ENCODE measurements around the gene FEZF1.
"Not testable (repeated sequence)": the region's sequence is repeated elsewhere in the genome, so short reads cannot be mapped to it uniquely, and the experiment has no call there.

FEZF1 gene

GRCh38 chr7:122307228-122307621, 2.7 kb upstream of the FEZF1 start:
- no peak for DNase-seq (ENCODE audit: low read depth in 2 of 2)

DNA sequence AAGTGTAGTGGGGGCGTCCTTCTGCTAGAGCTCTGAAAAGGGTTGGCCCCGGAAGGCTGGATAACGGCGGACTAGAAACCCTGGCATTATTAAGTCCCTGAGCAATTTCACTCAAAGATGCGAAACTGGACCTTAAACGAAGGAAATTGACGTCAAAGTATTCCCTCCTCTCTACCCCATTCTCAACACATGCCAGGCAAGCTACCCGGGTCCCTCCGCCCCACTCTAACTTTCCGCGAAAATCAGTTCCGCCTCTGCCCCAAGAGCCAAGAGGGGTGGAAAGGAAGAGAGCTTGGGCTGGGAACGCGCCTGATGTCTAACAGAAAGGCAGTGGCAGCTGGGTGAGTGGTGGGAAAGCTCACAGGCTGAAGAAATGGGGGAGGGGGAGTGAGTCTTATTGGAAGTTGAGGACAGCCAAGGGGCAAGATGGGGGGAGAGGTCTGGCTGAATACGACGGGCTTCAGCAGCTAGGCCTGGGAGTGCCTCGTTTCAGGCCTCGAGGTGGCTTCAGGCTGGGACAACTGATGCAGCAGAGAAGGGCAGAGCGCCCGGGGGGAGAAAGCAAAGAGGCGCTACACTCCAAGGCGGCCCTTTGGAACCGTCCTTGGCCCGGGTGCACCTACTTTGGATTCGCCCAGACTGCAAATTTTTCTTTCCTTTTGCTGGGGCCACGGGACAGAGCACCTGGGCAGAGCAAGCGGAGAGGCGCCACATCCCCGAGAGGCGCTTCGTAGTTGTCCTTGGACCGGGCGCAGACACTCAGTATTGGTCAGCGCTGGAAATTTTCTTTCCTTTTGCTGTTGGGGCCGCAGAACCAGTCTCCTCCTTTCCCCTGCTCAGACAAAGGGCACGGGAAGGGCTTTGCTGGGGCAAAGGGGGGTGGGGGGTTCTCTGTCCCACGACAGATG, 2.0 kb upstream of the FEZF1 start:
- no peak for DNase-seq (ENCODE audit: low read depth in 2 of 2)

GRCh38 chr7:122305475-122306319, 1.1 kb upstream of the FEZF1 start:
- DNase-seq (ENCODE audit: low read depth in 2 of 2) = no peak

DNA sequence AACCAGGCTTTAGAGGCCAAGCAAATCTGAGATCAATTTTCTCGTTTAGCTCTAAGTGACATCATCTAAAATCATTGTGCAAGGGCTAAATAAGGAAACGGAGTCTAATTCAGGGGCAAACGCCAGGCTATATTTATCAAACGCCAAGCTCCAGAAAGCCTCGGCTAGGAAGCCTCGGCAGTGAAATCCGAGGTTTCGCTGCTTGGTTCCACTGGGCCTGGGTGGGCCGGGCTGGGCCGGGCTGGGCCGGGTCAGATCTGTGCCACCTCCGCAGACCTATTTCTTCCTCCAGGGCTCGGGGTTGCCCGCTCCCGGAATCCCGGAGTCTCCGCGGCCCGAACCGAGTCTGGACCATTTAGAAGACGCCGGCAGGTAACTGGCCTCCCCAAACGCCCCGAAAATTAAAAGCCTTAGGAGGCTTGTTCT, 459 bp upstream of the FEZF1 start:
- DNase-seq (ENCODE audit: low read depth in 2 of 2) = no peak

GRCh38 chr7:122303531-122304318, 825 bp downstream of the FEZF1 start:
- DNase-seq (ENCODE audit: low read depth in 2 of 2) = no peak

GRCh38 chr7:122302761-122303530, 1.6 kb downstream of the FEZF1 start:
- DNase-seq (ENCODE audit: low read depth in 2 of 2) = no peak

GRCh38 chr7:122301858-122302760, 2.4 kb downstream of the FEZF1 start:
- no peak for DNase-seq (ENCODE audit: low read depth in 2 of 2)

DNA sequence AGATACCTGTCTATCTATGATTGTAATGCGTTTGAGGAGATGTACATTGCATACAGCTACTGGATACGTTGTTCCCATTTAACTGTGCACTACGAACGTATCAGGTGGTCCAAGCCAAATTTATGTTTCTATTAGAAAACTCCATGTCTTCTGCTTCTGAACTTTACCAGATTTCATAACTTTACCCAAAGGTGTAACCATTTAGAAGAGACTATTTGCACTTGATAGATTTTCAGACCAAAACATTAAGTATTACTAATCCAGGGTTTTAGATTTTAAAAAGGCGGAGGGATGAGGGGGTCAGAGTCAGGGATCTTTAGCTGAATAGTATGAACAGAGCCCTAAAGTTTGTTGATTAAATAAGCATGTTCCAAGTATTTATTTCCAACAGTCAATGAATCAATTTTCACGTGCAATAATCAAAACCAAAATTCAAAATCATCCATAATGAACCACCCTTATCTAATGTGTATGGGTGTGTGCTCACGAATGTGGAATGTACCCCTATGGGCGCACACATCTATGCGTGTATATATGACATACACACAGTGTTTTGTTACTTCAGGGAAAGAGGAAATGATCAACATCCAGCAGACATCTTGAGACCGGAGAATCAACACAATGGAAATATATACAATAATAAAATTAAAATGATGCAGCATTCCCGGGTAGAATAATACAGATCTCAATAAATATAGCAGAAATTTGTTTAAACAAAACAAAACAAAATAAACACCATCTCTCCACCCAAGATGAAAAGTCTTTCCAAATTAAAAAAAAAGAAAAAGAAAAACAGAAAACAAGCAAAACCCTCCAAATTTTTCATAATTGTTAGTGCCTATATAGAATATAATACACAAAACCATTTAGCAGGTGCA, 3.4 kb downstream of the FEZF1 start:
- DNase-seq (ENCODE audit: low read depth in 2 of 2) = no peak

DNA sequence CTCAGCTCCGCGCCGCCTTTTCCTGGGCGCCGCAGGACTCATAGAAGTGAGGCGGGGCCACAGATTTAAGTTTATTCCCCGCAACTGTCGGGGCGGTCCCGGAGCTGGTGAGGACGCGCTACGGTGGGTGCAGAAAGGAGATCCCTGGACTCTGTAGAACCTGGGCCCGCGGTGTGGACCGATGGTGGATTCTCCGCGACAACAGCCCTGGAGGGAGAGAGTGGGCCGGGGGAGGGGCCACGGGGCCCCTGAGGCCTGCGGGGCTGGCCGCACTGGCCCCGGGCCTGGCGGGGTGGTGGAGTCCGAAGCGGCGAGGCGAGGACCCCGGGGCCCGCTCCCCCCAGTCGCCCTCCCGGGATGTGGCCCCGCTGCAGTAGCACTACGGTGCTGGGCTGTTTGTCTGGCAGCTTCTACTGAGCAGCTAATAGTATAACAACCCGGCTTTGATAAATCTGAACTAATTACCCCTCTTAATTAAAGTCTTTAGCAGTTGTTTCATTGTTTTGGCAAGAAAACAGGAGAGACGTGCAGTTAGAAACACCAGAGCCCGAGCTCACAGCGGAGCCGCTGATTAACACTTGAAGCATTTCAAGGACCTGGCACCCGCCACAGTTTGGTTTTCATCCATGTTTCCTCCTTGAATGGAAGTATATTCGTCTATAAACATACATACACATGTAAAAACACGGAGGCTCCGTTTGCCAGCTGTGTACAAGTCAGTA, 4.2 kb downstream of the FEZF1 start:
- no peak for DNase-seq (ENCODE audit: low read depth in 2 of 2)

DNA sequence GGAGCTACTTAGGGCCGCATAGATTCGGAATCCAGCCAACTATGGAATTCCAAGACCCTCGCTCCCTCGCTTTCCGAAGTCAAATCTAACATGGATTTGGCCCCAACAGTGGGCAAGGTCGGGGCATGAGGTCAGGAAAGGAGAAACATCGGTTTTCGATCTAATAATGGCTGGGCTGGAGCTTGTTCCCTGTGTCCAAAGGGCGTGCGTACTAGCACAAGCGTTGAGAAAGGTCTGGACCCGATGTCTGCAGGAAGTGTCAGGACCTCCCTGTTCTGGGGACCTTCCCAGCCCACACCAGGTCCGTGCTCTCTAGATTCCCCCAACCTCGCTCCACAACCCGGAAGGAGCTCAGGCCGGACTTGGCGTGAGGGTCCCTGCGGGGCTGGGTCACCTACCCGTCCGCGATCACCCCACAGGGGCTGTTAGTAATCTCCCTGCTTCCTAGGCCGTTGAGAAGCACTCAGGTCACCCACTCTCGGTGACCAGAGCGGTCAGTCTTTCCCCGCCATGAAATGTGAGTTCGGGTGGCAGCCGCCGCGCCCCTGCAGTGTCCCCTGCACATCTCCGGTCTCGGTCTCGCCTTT, 4.8 kb downstream of the FEZF1 start:
- no peak for DNase-seq (ENCODE audit: low read depth in 2 of 2)

DNA sequence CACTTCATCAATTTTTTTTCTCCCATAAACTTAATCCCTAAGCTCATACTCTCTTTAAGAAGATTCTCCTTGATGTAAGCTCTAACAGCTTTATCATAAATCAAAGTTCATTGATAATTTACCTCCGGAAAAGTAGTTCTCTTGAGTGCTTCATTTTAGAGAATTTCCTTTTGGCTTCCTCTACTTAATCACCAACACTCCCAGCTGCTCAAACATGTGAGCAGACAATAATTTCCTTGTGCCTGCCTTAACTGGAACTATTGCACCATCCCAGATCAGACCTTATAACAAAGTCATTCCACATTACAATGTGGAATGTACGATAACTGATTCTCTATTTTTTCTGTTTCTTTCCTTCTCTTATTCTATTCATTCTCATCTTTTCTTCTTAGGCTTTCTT, 5.9 kb downstream of the FEZF1 start:
- no peak for DNase-seq (ENCODE audit: low read depth in 2 of 2)

- no peak for DNase-seq (ENCODE audit: low read depth in 2 of 2)
These were observed 6.4 kb downstream of the FEZF1 start for GRCh38 chr7:122298131-122298530.

DNA sequence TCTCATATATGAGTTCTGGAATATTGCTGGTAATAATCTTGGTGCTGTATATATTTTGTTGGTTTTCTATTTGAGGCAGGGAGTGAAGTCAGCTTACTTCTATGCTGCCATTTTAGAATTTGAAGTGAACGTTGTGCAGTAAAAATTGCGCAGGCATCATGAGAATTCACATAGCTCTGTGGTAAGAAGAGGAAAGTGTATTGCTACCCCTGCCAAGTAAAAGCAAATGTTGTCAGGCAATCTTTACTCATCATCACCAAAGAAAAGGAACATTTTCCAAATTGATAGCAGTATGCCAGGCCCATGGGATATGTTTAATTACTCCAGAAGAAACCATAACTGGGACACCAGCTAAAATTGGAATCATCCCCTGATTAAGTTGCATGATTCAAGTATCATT, 13.4 kb downstream of the FEZF1 start:
- no peak for DNase-seq (ENCODE audit: low read depth in 2 of 2)

DNA sequence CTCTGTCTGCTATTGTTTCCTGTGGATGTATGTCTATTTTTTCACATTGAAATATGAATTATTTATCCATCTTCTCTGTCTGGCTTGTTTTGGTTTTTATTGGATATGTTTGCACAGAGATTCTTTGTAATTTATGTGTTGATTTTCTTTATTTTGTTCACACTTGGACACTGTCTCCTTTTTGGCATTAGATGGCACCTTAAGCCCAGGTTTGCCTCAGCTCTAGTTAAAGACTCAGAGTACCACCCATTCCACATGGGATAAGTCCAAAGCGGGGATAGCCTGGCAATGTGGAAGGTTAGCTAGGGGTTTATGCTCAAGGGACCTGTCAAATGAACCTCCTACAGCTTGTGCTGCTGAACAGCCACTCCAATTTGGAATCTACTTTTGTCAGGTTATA, 14.1 kb downstream of the FEZF1 start:
- DNase-seq (ENCODE audit: low read depth in 2 of 2) = no peak

GRCh38 chr7:122289426-122289825, 15.1 kb downstream of the FEZF1 start:
- DNase-seq (ENCODE audit: low read depth in 2 of 2) = no peak

DNA sequence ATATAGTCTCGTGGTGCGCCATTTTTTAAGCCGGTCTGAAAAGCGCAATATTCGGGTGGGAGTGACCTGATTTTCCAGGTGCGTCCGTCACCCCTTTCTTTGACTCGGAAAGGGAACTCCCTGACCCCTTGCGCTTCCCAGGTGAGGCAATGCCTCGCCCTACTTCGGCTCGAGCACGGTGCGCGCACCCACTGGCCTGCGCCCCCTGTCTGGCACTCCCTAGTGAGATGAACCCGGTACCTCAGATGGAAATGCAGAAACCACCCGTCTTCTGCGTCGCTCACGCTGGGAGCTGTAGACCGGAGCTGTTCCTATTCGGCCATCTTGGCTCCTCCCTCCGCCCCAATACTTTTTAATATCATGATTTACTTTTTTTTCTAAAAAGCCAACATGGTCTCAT, 19.9 kb downstream of the FEZF1 start:
- DNase-seq (ENCODE audit: low read depth in 2 of 2) = not testable (repeated sequence)

DNA sequence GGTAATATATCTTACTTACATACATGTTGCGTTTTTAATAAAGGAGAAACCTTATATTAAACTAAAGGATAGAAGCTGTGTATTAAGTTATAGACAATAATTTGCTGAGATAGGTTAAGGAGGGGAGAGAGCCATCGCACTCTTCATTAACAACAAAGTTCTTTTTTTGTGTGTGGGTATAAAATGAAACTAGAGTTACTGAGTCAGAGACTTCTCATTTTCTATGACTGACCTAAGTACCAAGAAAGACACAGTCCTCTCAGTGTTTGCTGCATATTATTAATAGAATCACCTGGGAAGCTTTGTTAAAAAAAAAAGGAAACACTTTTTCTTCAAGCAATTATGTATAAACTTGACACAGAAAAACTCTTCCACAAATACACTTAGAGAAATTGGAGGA, 31.4 kb downstream of the FEZF1 start:
- no peak for DNase-seq (ENCODE audit: low read depth in 2 of 2)

DNA sequence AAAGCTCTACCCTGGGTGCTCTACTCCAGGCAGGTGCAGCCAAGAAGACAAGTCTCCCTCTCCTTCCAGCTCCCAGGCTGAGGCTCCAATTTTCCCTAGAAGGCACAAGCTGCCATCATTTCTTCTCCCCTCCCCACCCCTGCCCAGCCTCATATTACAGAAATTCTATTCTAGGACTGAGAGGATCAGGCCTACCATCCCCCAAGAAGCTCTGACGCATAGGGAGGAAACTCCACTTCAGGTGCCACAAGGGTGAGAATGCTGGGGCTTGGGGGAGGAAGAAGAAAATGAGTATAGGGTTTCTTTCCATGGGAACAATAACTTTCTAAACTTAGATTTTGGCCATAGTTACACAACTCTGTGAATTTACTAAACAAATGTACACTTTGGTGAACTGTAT, 35.3 kb downstream of the FEZF1 start:
- DNase-seq (ENCODE audit: low read depth in 2 of 2) = no peak

Measured in stimulated activated CD8-positive, alpha-beta memory T cell treated with anti-CD3 and anti-CD28 coated beads, Interleukin-2, amount 100 ng/mL, for 48 hours (primary cell).